Activated B cell treated with CpG ODN at 0.5 μM for 24 hours (primary cell): ENCODE results near the gene UBN1. TPM values are rescaled to one million over a fixed set of nuclear protein-coding genes. Genes with fewer than 3 reads are reported as not detected.

Source experiments
- ATAC-seq: fragments of 200-7000 bp; cut with Tn5 transposase; one replicate; pipeline ENCODE4 v1.10.0; 2021; ENCODE audit warnings: low read depth, mild to moderate bottlenecking, moderate library complexity
- CTCF ChIA-PET: fragments of 350-600 bp; sonication (Branson Sonifier 250); formaldehyde crosslinking; loops from one replicate; lab custom pipeline; 2021; ENCODE audit warnings: antibody characterized with exemption; lab: Charles Lee
- POLR2A ChIA-PET: fragments of 350-600 bp; sonication (Branson Sonifier 250); formaldehyde crosslinking; loops from one replicate; lab custom pipeline; 2021; ENCODE audit warnings: antibody characterized with exemption; lab: Charles Lee
- DNase-seq: peaks from one replicate; pipeline ENCODE4 v3.0.0; 2022
- H3K27ac Mint-ChIP-seq: one replicate; pipeline ENCODE4 v1.8.0; 2020; ENCODE audit warnings: mixed read lengths
- H3K27me3 Mint-ChIP-seq: one replicate; pipeline ENCODE4 v1.8.0; 2021; ENCODE audit warnings: mixed read lengths
- H3K36me3 Mint-ChIP-seq: one replicate; pipeline ENCODE4 v1.8.0; 2021; ENCODE audit warnings: low read depth, mixed read lengths
- H3K4me1 Mint-ChIP-seq: one replicate; pipeline ENCODE4 v1.8.0; 2021; ENCODE audit warnings: mixed read lengths
- H3K4me3 Mint-ChIP-seq: one replicate; pipeline ENCODE4 v1.8.0; 2020; ENCODE audit warnings: mild to moderate bottlenecking, mixed read lengths
- H3K9me3 Mint-ChIP-seq: one replicate; pipeline ENCODE4 v1.8.0; 2020; ENCODE audit warnings: mixed read lengths
- intact Hi-C: fragments of 100-400 bp; cut with micrococcal nuclease; formaldehyde crosslinking; loops from one replicate; pipeline ENCODE4 v1.15.1; 2024
- total RNA-seq: library from RNA; stranded (reverse); gene quantifications from 2 replicates; pipeline ENCODE4 v1.2.3, GENCODE V29; 2022
- TF ChIP-seq, protein P1 (sequence below): fragments of 200-600 bp; IDR thresholded peaks from one replicate; pipeline ENCODE4 v1.8.0; 2022; ENCODE audit warnings: antibody characterized with exemption, mild to moderate bottlenecking

The UBN1 gene
- total RNA-seq, 1 donor from 2014 or later = 36.1 TPM

GRCh38 chr16:4868026-4868425, 20.7 kb downstream of the UBN1 start:
- Mint-ChIP-seq H3K27ac (no peak overlapping the region), H3K9me3 (no peaks in the 10 kb centered on the region), H3K27me3 (no peaks in the 10 kb centered on the region), H3K36me3 (peaks cover 76% of the 10 kb centered on the region), H3K4me3 (no peak overlapping the region), H3K4me1 (peaks cover 3% of the 10 kb centered on the region)
- ATAC-seq = no peak
- ChIA-PET POLR2A (no interaction called here), CTCF (no interaction called here)
- intact Hi-C loops = no loop called here
- TF ChIP-seq, protein P1, sequence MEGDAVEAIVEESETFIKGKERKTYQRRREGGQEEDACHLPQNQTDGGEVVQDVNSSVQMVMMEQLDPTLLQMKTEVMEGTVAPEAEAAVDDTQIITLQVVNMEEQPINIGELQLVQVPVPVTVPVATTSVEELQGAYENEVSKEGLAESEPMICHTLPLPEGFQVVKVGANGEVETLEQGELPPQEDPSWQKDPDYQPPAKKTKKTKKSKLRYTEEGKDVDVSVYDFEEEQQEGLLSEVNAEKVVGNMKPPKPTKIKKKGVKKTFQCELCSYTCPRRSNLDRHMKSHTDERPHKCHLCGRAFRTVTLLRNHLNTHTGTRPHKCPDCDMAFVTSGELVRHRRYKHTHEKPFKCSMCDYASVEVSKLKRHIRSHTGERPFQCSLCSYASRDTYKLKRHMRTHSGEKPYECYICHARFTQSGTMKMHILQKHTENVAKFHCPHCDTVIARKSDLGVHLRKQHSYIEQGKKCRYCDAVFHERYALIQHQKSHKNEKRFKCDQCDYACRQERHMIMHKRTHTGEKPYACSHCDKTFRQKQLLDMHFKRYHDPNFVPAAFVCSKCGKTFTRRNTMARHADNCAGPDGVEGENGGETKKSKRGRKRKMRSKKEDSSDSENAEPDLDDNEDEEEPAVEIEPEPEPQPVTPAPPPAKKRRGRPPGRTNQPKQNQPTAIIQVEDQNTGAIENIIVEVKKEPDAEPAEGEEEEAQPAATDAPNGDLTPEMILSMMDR = no peak
- DNase-seq = no peak

DNA sequence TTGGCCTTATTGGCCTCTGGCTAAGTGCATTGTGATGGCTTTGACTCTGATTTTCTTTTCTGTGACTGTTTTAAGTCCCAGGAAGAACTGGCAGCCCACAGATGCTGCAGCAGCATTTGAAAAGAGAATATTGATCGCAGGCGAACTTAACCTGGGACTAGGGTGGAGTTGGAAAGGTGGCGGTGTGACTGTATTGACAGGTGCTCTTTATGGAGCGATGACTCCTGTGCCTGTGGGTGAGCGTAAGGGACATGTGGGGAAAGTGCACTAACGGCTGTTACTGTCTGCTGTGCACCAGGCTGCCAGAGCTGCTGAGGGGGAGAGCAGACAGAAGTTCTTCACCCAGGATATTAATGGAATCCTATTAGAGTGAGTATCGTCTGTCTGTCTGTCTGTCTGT, 21.3 kb downstream of the UBN1 start:
- DNase-seq (no peak), ATAC-seq (no peak)
- CTCF ChIA-PET = no interaction called here
- Mint-ChIP-seq H3K9me3 (no peaks in the 10 kb centered on the region), H3K4me3 (no peak overlapping the region), H3K27me3 (no peaks in the 10 kb centered on the region), H3K27ac (no peak overlapping the region), H3K36me3 (peaks cover 76% of the 10 kb centered on the region), H3K4me1 (peaks cover 2% of the 10 kb centered on the region)
- TF ChIP-seq, protein P1 = no peak
- intact Hi-C loops = no loop called here
- POLR2A ChIA-PET = no interaction called here

GRCh38 chr16:4869147-4869805, 22.0 kb downstream of the UBN1 start:
- DNase-seq = no peak
- Mint-ChIP-seq H3K9me3 (no peaks in the 10 kb centered on the region), H3K36me3 (peaks cover 77% of the 10 kb centered on the region), H3K27ac (no peak overlapping the region), H3K4me3 (no peak overlapping the region), H3K4me1 (no peaks in the 10 kb centered on the region), H3K27me3 (no peaks in the 10 kb centered on the region)
- ATAC-seq = no peak
- CTCF ChIA-PET = no interaction called here
- TF ChIP-seq, protein P1 = no peak
- POLR2A ChIA-PET = no interaction called here
- intact Hi-C loops = no loop called here

GRCh38 chr16:4870138-4870671, 22.9 kb downstream of the UBN1 start:
- CTCF ChIA-PET = no interaction called here
- ATAC-seq = no peak
- H3K36me3 Mint-ChIP-seq = peaks cover 80% of the 10 kb centered on the region
- H3K9me3 Mint-ChIP-seq = no peaks in the 10 kb centered on the region
- no peak overlapping the region for H3K27ac Mint-ChIP-seq
- H3K4me1 Mint-ChIP-seq = no peaks in the 10 kb centered on the region
- POLR2A ChIA-PET = no interaction called here
- no peak for DNase-seq
- TF ChIP-seq, protein P1 = no peak
- H3K27me3 Mint-ChIP-seq = no peaks in the 10 kb centered on the region
- H3K4me3 Mint-ChIP-seq = no peak overlapping the region
- intact Hi-C loops = no loop called here

DNA sequence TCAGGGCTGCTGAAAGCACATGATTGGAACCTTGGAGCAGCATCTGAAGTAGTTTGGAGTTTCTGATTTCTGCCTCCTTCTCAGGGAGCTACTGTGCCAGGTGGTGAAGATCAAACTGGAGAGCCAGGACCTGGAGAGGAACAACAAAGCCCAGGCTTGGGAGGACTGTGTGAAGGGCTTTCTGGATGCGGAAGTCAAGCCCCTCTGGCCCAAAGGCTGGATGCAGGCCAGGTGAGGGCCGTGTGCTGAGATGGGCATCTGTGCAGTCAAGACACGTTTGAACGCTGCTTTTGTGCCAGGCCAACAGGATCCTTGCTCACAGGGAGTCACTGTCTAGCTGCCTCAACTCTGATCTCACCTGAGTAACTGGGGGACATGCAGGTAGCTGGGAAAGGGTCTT, 23.8 kb downstream of the UBN1 start:
- no peaks in the 10 kb centered on the region for H3K4me1 Mint-ChIP-seq
- intact Hi-C loops = no loop called here
- no peaks in the 10 kb centered on the region for H3K9me3 Mint-ChIP-seq
- no peaks in the 10 kb centered on the region for H3K27me3 Mint-ChIP-seq
- DNase-seq (no peak), ATAC-seq (no peak)
- ChIA-PET POLR2A (no interaction called here), CTCF (no interaction called here)
- H3K36me3 Mint-ChIP-seq = peaks cover 89% of the 10 kb centered on the region
- no peak overlapping the region for H3K4me3 Mint-ChIP-seq
- TF ChIP-seq, protein P1 = no peak
- no peak overlapping the region for H3K27ac Mint-ChIP-seq
